ENCODE results near the gene DDX47. TPM values are rescaled to one million over a fixed set of nuclear protein-coding genes. Genes with fewer than 3 reads are reported as not detected.
"Not testable (repeated sequence)": the region's sequence is repeated elsewhere in the genome, so short reads cannot be mapped to it uniquely, and the experiment has no call there.

The DDX47 gene
- total RNA-seq, 1 donor from 2014 or later: 26.5 TPM

GRCh38 chr12:12812174-12812573, 972 bp upstream of the DDX47 start:
- intact Hi-C loops (cut with DNase I): loop anchor here (10.0 kb wide), 1 partner anchor 393 kb away; no protein-coding TSS in a partner anchor
- ATAC-seq: no peak
- DNase-seq (ENCODE audit: missing footprints): no peak

GRCh38 chr12:12812618-12813119, 477 bp upstream of the DDX47 start:
- intact Hi-C loops (cut with DNase I): loop anchor here (10.0 kb wide), 1 partner anchor 392 kb away; no protein-coding TSS in a partner anchor
- ATAC-seq: no peak

GRCh38 chr12:12817616-12818015, 4.5 kb downstream of the DDX47 start:
- ATAC-seq: no peak
- no peak for DNase-seq (ENCODE audit: missing footprints)
- intact Hi-C loops (cut with DNase I): loop anchor here (10.0 kb wide), 1 partner anchor 387 kb away; no protein-coding TSS in a partner anchor

More at GRCh38 chr12:12812618-12813119, 477 bp upstream of the DDX47 start:
- no peak for DNase-seq (ENCODE audit: missing footprints)

GRCh38 chr12:12818701-12819100, 5.6 kb downstream of the DDX47 start:
- ATAC-seq (no peak), DNase-seq (ENCODE audit: missing footprints) (no peak)
- intact Hi-C loops (cut with DNase I): loop anchor here (10.0 kb wide), 1 partner anchor 386 kb away; no protein-coding TSS in a partner anchor

GRCh38 chr12:12819221-12819620, 6.1 kb downstream of the DDX47 start:
- intact Hi-C loops (cut with DNase I): loop anchor here (10.0 kb wide), 1 partner anchor 386 kb away; no protein-coding TSS in a partner anchor
- no peak for ATAC-seq

GRCh38 chr12:12819752-12820311, 6.7 kb downstream of the DDX47 start:
- no peak for ATAC-seq
- DNase-seq (ENCODE audit: missing footprints): no peak
- intact Hi-C loops (cut with DNase I): loop anchor here (10.0 kb wide), 1 partner anchor 385 kb away; no protein-coding TSS in a partner anchor

More at GRCh38 chr12:12819221-12819620, 6.1 kb downstream of the DDX47 start:
- no peak for DNase-seq (ENCODE audit: missing footprints)

GRCh38 chr12:12820376-12820775, 7.2 kb downstream of the DDX47 start:
- ATAC-seq; DNase-seq (ENCODE audit: missing footprints); intact Hi-C loops (cut with DNase I): not testable (repeated sequence)

- intact Hi-C loops (cut with DNase I): no loop called here
- DNase-seq (ENCODE audit: missing footprints) (no peak), ATAC-seq (no peak)
Observed at GRCh38 chr12:12821975-12822374, 8.8 kb downstream of the DDX47 start.

- intact Hi-C loops (cut with DNase I): no loop called here
- no peak for DNase-seq (ENCODE audit: missing footprints)
- no peak for ATAC-seq
Observed at GRCh38 chr12:12822886-12823285, 9.7 kb downstream of the DDX47 start.

GRCh38 chr12:12823300-12823699, 10.2 kb downstream of the DDX47 start:
- ATAC-seq (no peak), DNase-seq (ENCODE audit: missing footprints) (no peak)
- intact Hi-C loops (cut with DNase I): no loop called here

- DNase-seq (ENCODE audit: missing footprints) (no peak), ATAC-seq (no peak)
- intact Hi-C loops (cut with DNase I): no loop called here
Observed at GRCh38 chr12:12823811-12824210, 10.7 kb downstream of the DDX47 start.

- no peak for DNase-seq (ENCODE audit: missing footprints)
- intact Hi-C loops (cut with DNase I): loop anchor here (5.0 to 10.0 kb wide), 3 partner anchors 59 to 377 kb away; partner anchors contain the start of gene GPRC5A
- no peak for ATAC-seq
Observed at GRCh38 chr12:12835378-12836146, 22.4 kb downstream of the DDX47 start.

GRCh38 chr12:12836571-12836970, 23.4 kb downstream of the DDX47 start:
- intact Hi-C loops (cut with DNase I): loop anchor here (5.0 to 10.0 kb wide), 3 partner anchors 58 to 376 kb away; partner anchors contain the start of gene GPRC5A
- no peak for DNase-seq (ENCODE audit: missing footprints)
- ATAC-seq: no peak

GRCh38 chr12:12837025-12837812, 24.1 kb downstream of the DDX47 start:
- peak; percentile 44 for ATAC-seq
- intact Hi-C loops (cut with DNase I): loop anchor here (5.0 to 10.0 kb wide), 3 partner anchors 58 to 375 kb away; partner anchors contain the start of gene GPRC5A
- DNase-seq (ENCODE audit: missing footprints): no peak

GRCh38 chr12:12837813-12838153, 24.6 kb downstream of the DDX47 start:
- DNase-seq (ENCODE audit: missing footprints) (no peak), ATAC-seq (no peak)
- intact Hi-C loops (cut with DNase I): loop anchor here (5.0 to 10.0 kb wide), 3 partner anchors 57 to 375 kb away; partner anchors contain the start of gene GPRC5A

- no peak for ATAC-seq
- DNase-seq (ENCODE audit: missing footprints): no peak
- intact Hi-C loops (cut with DNase I): loop anchor here (5.0 to 10.0 kb wide), 3 partner anchors 56 to 373 kb away; partner anchors contain the start of gene GPRC5A
Observed at GRCh38 chr12:12839003-12839395, 25.9 kb downstream of the DDX47 start.

- ATAC-seq; DNase-seq (ENCODE audit: missing footprints): not testable (repeated sequence)
- intact Hi-C loops (cut with DNase I): loop anchor here (5.0 to 10.0 kb wide), 3 partner anchors 55 to 373 kb away; partner anchors contain the start of gene GPRC5A
Observed at GRCh38 chr12:12839439-12839838, 26.3 kb downstream of the DDX47 start.

GRCh38 chr12:12839873-12840579, 26.9 kb downstream of the DDX47 start:
- ATAC-seq: no peak
- intact Hi-C loops (cut with DNase I): loop anchor here (5.0 to 10.0 kb wide), 3 partner anchors 55 to 372 kb away; partner anchors contain the start of gene GPRC5A
- DNase-seq (ENCODE audit: missing footprints): no peak
